Gastrocnemius medialis (tissue), 4 donors: ENCODE results near the gene ARHGAP12.

Source experiments
- POLR2A ChIP-seq, 2 donors: fragments of 450-650 bp; IDR thresholded peaks; one replicate each; pipeline ENCODE4 v1.6.1; 2017; ENCODE audit warnings: antibody characterized with exemption in 2 of 2, mild to moderate bottlenecking in 2 of 2, moderate library complexity in 2 of 2
- TF ChIP-seq, protein P1 (sequence below), 5 experiments: fragments of 450-650 bp in 3 of 5; fragments of 200-600 bp in 2 of 5; sonication (generic) in 2 of 5; IDR thresholded peaks in 4 of 5; conservative IDR thresholded peaks in 1 of 5; 1 replicate in 4 of 5; 2 replicates in 1 of 5; pipeline ENCODE4 v1.5.1; 2016 to 2019; ENCODE audit warnings: antibody characterized with exemption in 5 of 5, mild to moderate bottlenecking in 3 of 5, moderate library complexity in 3 of 5

- TF ChIP-seq, protein P1, sequence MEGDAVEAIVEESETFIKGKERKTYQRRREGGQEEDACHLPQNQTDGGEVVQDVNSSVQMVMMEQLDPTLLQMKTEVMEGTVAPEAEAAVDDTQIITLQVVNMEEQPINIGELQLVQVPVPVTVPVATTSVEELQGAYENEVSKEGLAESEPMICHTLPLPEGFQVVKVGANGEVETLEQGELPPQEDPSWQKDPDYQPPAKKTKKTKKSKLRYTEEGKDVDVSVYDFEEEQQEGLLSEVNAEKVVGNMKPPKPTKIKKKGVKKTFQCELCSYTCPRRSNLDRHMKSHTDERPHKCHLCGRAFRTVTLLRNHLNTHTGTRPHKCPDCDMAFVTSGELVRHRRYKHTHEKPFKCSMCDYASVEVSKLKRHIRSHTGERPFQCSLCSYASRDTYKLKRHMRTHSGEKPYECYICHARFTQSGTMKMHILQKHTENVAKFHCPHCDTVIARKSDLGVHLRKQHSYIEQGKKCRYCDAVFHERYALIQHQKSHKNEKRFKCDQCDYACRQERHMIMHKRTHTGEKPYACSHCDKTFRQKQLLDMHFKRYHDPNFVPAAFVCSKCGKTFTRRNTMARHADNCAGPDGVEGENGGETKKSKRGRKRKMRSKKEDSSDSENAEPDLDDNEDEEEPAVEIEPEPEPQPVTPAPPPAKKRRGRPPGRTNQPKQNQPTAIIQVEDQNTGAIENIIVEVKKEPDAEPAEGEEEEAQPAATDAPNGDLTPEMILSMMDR (IDR thresholded peaks at IDR 0.05 in 4 of 5, conservative IDR thresholded peaks at IDR 0.05 in 1 of 5), result no peak
- no peak for TF ChIP-seq POLR2A (IDR thresholded peaks at IDR 0.05)
Observed at GRCh38 chr10:31972519-31973041, 43.9 kb upstream of the ARHGAP12 start.
